ENCODE data around the gene TUBGCP3. TPM values are rescaled to one million over a fixed set of nuclear protein-coding genes. Genes with fewer than 3 reads are reported as not detected.

Gene TUBGCP3
- total and polyA plus RNA-seq, 9 donors = 19.4 to 58.0 (median 29.5) TPM

- intact Hi-C loops (cut with DNase I) = no loop called here
- 72 to 80% (median 76%) methylated on average over 16 of the region's 16 CpGs for WGBS, 3 donors
- Histone ChIP-seq H3K4me3 (no peak overlapping the region), H3K27me3 (no peaks in the 10 kb centered on the region), H3K36me3 (no peaks in the 10 kb centered on the region), H3K4me1 (ENCODE audit: insufficient read depth) (no peaks in the 10 kb centered on the region), H3K9me3 (no peaks in the 10 kb centered on the region), H3K27ac (no peak overlapping the region)
- TF ChIP-seq, protein P1, sequence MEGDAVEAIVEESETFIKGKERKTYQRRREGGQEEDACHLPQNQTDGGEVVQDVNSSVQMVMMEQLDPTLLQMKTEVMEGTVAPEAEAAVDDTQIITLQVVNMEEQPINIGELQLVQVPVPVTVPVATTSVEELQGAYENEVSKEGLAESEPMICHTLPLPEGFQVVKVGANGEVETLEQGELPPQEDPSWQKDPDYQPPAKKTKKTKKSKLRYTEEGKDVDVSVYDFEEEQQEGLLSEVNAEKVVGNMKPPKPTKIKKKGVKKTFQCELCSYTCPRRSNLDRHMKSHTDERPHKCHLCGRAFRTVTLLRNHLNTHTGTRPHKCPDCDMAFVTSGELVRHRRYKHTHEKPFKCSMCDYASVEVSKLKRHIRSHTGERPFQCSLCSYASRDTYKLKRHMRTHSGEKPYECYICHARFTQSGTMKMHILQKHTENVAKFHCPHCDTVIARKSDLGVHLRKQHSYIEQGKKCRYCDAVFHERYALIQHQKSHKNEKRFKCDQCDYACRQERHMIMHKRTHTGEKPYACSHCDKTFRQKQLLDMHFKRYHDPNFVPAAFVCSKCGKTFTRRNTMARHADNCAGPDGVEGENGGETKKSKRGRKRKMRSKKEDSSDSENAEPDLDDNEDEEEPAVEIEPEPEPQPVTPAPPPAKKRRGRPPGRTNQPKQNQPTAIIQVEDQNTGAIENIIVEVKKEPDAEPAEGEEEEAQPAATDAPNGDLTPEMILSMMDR (IDR thresholded peaks at IDR 0.05) = no peak
- TF ChIP-seq POLR2A (IDR thresholded peaks at IDR 0.05) = no peak
- no peak for TF ChIP-seq EP300 (IDR thresholded peaks at IDR 0.05)
- no peak for DNase-seq
Observed at GRCh38 chr13:112454648-112455334, 133.2 kb downstream of the TUBGCP3 start.

DNA sequence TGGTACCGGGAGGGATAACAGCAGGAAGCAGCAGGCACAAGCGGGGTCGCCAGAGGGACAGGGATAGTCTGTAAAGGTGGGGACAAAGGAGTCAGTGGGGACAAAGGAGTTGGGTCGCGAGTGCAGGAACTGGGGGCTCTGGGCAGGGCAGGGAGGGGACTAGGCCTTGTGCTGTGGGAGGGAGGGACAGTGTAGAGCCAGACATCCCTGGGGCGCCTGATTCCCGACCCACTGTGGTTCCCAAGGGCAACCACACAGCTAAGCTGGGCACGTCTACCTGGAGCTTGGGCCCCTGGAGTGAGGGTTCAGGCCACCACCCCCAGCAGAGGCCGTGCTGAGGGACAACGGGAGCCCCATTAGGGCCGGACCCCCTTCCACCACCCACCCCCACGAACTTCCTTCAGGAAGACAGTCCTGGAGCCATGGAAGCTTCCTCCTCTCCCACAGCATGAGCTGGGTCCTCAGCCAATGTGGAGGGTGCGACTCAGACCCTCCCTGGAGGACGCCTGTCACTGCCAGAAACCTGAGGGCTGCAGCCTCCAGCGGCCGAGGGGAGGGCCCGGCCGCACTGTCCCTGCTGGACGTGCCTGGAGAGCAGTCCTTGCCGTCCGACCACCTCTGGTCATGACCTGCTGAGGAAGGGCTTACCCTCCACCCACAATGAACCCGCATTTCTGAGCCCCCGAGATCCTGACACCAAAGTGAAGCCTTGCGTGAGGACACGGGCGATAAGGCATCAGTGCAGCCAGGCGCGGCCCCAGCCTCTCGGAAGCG, 133.9 kb downstream of the TUBGCP3 start:
- TF ChIP-seq EP300 (IDR thresholded peaks at IDR 0.05) = no peak
- no peak for TF ChIP-seq POLR2A (IDR thresholded peaks at IDR 0.05)
- TF ChIP-seq, protein P1 (IDR thresholded peaks at IDR 0.05) = no peak
- no peaks in the 10 kb centered on the region for H3K9me3 ChIP-seq
- DNase-seq = no peak
- H3K36me3 ChIP-seq = no peaks in the 10 kb centered on the region
- no peak overlapping the region for H3K27ac ChIP-seq
- intact Hi-C loops (cut with DNase I) = no loop called here
- no peak overlapping the region for H3K4me3 ChIP-seq
- no peaks in the 10 kb centered on the region for H3K27me3 ChIP-seq
- no peaks in the 10 kb centered on the region for H3K4me1 ChIP-seq (ENCODE audit: insufficient read depth)
- WGBS, 3 donors = 72 to 79% (median 73%) methylated on average over 30 of the region's 30 CpGs

- Histone ChIP-seq H3K27me3 (no peaks in the 10 kb centered on the region), H3K4me3 (no peak overlapping the region), H3K4me1 (ENCODE audit: insufficient read depth) (no peaks in the 10 kb centered on the region), H3K27ac (no peak overlapping the region), H3K9me3 (no peaks in the 10 kb centered on the region), H3K36me3 (no peaks in the 10 kb centered on the region)
- TF ChIP-seq POLR2A (IDR thresholded peaks at IDR 0.05) (no peak), EP300 (IDR thresholded peaks at IDR 0.05) (no peak)
- TF ChIP-seq, protein P1 (IDR thresholded peaks at IDR 0.05) = no peak
- no peak for DNase-seq
- WGBS, 3 donors = 85 to 87% (median 85%) methylated on average over 32 of the region's 32 CpGs
- intact Hi-C loops (cut with DNase I) = no loop called here
Observed at GRCh38 chr13:112453207-112453829, 134.6 kb downstream of the TUBGCP3 start.

DNA sequence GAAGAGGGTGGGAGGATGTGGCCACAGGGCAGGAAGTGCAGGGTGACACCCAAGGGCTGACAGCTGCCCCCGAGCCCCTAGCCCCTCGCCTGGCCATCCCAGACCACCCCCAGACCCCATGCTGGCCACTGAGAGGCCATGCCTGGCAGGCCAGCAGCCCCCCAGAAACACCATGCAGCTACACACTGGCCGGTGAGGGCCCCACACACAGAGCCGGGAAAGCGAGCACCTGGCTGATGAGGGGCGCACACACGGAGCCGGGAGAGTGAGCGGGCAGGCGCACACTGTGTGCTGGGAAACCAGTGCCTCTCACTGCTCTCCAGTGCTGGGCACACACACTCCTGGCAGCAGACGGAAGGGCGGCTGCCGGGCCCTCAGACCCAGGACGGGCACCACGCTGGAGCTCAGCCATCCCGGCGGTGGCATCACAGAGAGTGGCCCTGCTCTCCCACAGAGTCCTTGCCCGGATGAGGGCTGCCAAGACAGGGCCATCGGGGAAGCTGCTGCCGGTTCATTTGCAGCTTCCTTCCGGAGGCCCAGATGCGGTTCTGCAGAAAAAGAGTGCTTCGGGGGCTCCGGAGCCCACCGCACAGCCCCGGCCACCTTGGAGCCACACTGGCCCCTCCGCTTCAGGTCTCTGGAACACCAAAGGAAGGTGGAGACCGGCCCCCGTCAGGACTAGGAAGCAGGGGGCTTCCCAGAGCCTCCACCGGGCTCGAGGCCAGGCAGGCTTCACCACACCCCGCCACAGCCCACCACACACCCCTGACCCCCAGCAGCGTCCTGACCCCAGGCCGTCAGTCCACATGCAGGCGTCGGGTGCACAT, 135.4 kb downstream of the TUBGCP3 start:
- no peak for DNase-seq
- intact Hi-C loops (cut with DNase I) = no loop called here
- 75 to 88% (median 82%) methylated on average over 30 to 36 of the region's 36 CpGs for WGBS, 3 donors

More for the DNA sequence above, 135.4 kb downstream of the TUBGCP3 start:
- H3K27me3 ChIP-seq = no peaks in the 10 kb centered on the region
- no peaks in the 10 kb centered on the region for H3K4me1 ChIP-seq (ENCODE audit: insufficient read depth)
- H3K4me3 ChIP-seq = no peak overlapping the region
- no peaks in the 10 kb centered on the region for H3K9me3 ChIP-seq
- TF ChIP-seq, protein P1 (IDR thresholded peaks at IDR 0.05) = no peak
- no peak for TF ChIP-seq EP300 (IDR thresholded peaks at IDR 0.05)
- no peak for TF ChIP-seq POLR2A (IDR thresholded peaks at IDR 0.05)
- H3K27ac ChIP-seq = no peak overlapping the region
- no peaks in the 10 kb centered on the region for H3K36me3 ChIP-seq
